Cardiac ventricle fibroblast (primary cell): ENCODE results near the gene SPIN2A. TPM values are rescaled to one million over a fixed set of nuclear protein-coding genes. Genes with fewer than 3 reads are reported as not detected.

Experiments used
- total RNA-seq: library from RNA; depleted of rRNA; stranded (reverse); fragments of >200 nt; gene quantifications from 2 replicates; pipeline ENCODE4 v1.2.3, GENCODE V29; 2015

Gene SPIN2A
- 1.1 TPM in 1 of 2 replicates, not detected in the other for total RNA-seq

DNA sequence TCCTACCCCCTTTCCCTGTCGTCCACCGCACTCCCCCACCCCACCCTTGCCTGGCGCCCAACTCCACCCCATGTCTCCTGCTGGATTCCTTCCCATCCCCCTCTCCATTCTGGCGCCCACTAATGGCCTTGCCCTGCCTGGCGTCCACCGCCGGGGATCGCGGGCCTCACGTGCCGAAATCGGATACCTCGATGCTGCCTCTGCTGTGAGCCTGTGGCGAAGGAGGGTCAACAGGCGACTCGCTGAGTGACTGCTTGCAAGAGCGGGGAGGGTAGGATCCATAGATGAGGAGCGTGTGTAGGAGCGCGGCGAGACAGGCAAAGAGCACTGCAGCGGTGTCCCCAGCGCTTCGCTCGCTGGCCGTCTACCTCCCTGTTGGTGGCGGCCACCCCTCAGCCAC lies at the start of gene SPIN2A:
TSS of gene SPIN2A (minus strand) at position 325 of the 400 bp plus-strand sequence. CDS start 800 bp downstream, outside the sequence.

DNA sequence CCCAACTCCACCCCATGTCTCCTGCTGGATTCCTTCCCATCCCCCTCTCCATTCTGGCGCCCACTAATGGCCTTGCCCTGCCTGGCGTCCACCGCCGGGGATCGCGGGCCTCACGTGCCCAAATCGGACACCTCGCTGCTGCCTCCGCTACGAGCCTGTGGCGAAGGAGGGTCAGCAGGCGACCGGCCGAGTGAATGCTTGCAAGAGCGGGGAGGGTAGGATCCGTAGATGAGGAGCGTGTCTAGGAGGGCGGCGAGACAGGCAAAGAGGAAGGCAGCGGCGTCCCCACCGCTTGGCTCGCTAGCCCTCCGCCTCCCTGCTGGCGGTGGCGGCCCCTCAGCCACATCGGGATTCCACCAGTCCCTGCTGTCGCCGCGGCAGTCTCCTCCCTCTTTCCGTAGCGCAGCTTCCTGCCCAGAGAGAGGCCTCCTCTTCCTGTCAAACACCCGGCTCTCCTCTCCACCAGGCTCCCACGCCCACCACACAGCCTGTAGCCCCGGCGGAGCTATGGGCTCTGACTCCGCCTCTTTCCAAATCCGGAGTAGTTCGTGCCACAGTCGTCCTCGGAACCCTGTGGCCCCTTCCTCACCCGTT lies 15.9 kb downstream of the SPIN2A start, which contains the start of gene SPIN2B:
TSS of gene SPIN2B (minus strand) at position 387 of the 594 bp plus-strand sequence.

Other genes with a start within 250 kb of the SPIN2A start
- gene SPIN3, start 141.9 kb downstream of the SPIN2A start, total RNA-seq, result 4.1 and 6.7 TPM in 2 replicates
- 4.1 and 9.0 TPM in 2 replicates for gene SPIN2B, start 15.8 kb downstream of the SPIN2A start, total RNA-seq
- 1.6 TPM in 1 of 2 replicates, not detected in the other for gene FAAH2, start 149.3 kb upstream of the SPIN2A start, total RNA-seq